Type B pancreatic cell (in vitro differentiated cells): ENCODE results near the gene ASB2. TPM values are rescaled to one million over a fixed set of nuclear protein-coding genes. Genes with fewer than 3 reads are reported as not detected.

Experiments
- DNase-seq: peaks from one replicate; pipeline ENCODE4 v3.0.0; 2021; ENCODE audit warnings: mixed read lengths; ENCODE audit not compliant: unreplicated experiment; ENCODE audit errors: extremely low spot score
- H3K27ac Mint-ChIP-seq: 2 replicates; pipeline ENCODE4 v1.8.0; 2021; ENCODE audit warnings: mild to moderate bottlenecking, mixed read lengths
- H3K27me3 Mint-ChIP-seq: 2 replicates; pipeline ENCODE4 v1.8.0; 2021; ENCODE audit warnings: mixed read lengths
- H3K36me3 Mint-ChIP-seq: 2 replicates; pipeline ENCODE4 v1.8.0; 2021; ENCODE audit warnings: mixed read lengths
- H3K4me1 Mint-ChIP-seq: one replicate; pipeline ENCODE4 v1.8.0; 2021; ENCODE audit warnings: mixed read lengths; ENCODE audit not compliant: unreplicated experiment
- H3K4me3 Mint-ChIP-seq: 2 replicates; pipeline ENCODE4 v1.8.0; 2021; ENCODE audit warnings: mild to moderate bottlenecking, mixed read lengths
- H3K9me3 Mint-ChIP-seq: 2 replicates; pipeline ENCODE4 v1.8.0; 2021; ENCODE audit warnings: mixed read lengths
- CTCF ChIP-seq: fragments of 200-600 bp; sonication (generic); conservative IDR thresholded peaks from 2 replicates; pipeline ENCODE4 v1.5.0; 2021; ENCODE audit warnings: antibody characterized with exemption, mild to moderate bottlenecking
- total RNA-seq: library from RNA; stranded (reverse); gene quantifications from 2 replicates; pipeline ENCODE4 v1.2.1, GENCODE V29; 2021; ENCODE audit warnings: low replicate concordance

ASB2 gene
- total RNA-seq, 1 donor from 2014 or later, result 0.60 TPM

GRCh38 chr14:93914278-93914677 lies 62.1 kb downstream of the ASB2 start:
- no peak for DNase-seq
- Mint-ChIP-seq H3K27me3 (peaks cover 4% of the 10 kb centered on the region), H3K4me1 (no peaks in the 10 kb centered on the region), H3K36me3 (no peaks in the 10 kb centered on the region), H3K27ac (no peak overlapping the region), H3K4me3 (no peak overlapping the region), H3K9me3 (no peaks in the 10 kb centered on the region)
- no peak for TF ChIP-seq CTCF

- no peak overlapping the region for H3K27ac Mint-ChIP-seq
- H3K36me3 Mint-ChIP-seq, result no peaks in the 10 kb centered on the region
- DNase-seq, result no peak
- no peaks in the 10 kb centered on the region for H3K9me3 Mint-ChIP-seq
- no peak overlapping the region for H3K4me3 Mint-ChIP-seq
- TF ChIP-seq CTCF, result no peak
- peaks cover 4% of the 10 kb centered on the region for H3K27me3 Mint-ChIP-seq
- no peaks in the 10 kb centered on the region for H3K4me1 Mint-ChIP-seq
Measured at GRCh38 chr14:93912782-93913181, 63.6 kb downstream of the ASB2 start.

- Mint-ChIP-seq H3K9me3 (no peaks in the 10 kb centered on the region), H3K27me3 (peaks cover 4% of the 10 kb centered on the region), H3K4me3 (no peak overlapping the region), H3K36me3 (no peaks in the 10 kb centered on the region), H3K4me1 (no peaks in the 10 kb centered on the region), H3K27ac (no peak overlapping the region)
- no peak for TF ChIP-seq CTCF
- DNase-seq, result no peak
Measured at GRCh38 chr14:93911975-93912615, 64.3 kb downstream of the ASB2 start.

GRCh38 chr14:93909429-93910128 lies 66.8 kb downstream of the ASB2 start:
- no peak for TF ChIP-seq CTCF
- peaks cover 7% of the 10 kb centered on the region for H3K27me3 Mint-ChIP-seq
- no peaks in the 10 kb centered on the region for H3K4me1 Mint-ChIP-seq
- DNase-seq, result no peak
- no peak overlapping the region for H3K27ac Mint-ChIP-seq
- no peak overlapping the region for H3K4me3 Mint-ChIP-seq
- H3K9me3 Mint-ChIP-seq, result no peaks in the 10 kb centered on the region
- no peaks in the 10 kb centered on the region for H3K36me3 Mint-ChIP-seq

- Mint-ChIP-seq H3K36me3 (no peaks in the 10 kb centered on the region), H3K27ac (no peak overlapping the region), H3K27me3 (peaks cover 13% of the 10 kb centered on the region), H3K4me1 (no peaks in the 10 kb centered on the region), H3K9me3 (no peaks in the 10 kb centered on the region), H3K4me3 (no peak overlapping the region)
- no peak for DNase-seq
- TF ChIP-seq CTCF, result peak; percentile 81
Measured at GRCh38 chr14:93906341-93907329, 69.7 kb downstream of the ASB2 start.
